DMS153 treated with DMSO at 0.1 percent for 48 hours (cell line): Measurements from ENCODE around the gene KRTAP11-1.

Experiments used
- DNase-seq: peaks from one replicate; lab custom pipeline; 2025; ENCODE audit not compliant: unreplicated experiment; lab: John Stamatoyannopoulos, UW

The KRTAP11-1 gene

GRCh38 chr21:30881480-30881879 is at the start of gene KRTAP11-1:
Gene KRTAP11-1 (minus strand): TSS chr21:30881580. CDS start chr21:30881524, 56 bp downstream.
- no peak for DNase-seq

- no peak for DNase-seq
Measured at GRCh38 chr21:30924146-30924700, 42.8 kb upstream of the KRTAP11-1 start.

GRCh38 chr21:30921129-30921528 is 39.7 kb upstream of the KRTAP11-1 start:
- DNase-seq, result no peak

- DNase-seq, result no peak
Measured at GRCh38 chr21:30917557-30917956, 36.2 kb upstream of the KRTAP11-1 start.

- no peak for DNase-seq
Measured at GRCh38 chr21:30900881-30901280, 19.5 kb upstream of the KRTAP11-1 start.

- DNase-seq, result no peak
Measured at GRCh38 chr21:30882866-30883597, 1.7 kb upstream of the KRTAP11-1 start.

GRCh38 chr21:30880914-30881313 is 466 bp downstream of the KRTAP11-1 start:
- DNase-seq, result no peak

GRCh38 chr21:30874526-30874925 is 6.9 kb downstream of the KRTAP11-1 start:
- DNase-seq, result no peak

GRCh38 chr21:30847627-30848500 is 33.5 kb downstream of the KRTAP11-1 start:
- no peak for DNase-seq

GRCh38 chr21:30842990-30843389 is 38.4 kb downstream of the KRTAP11-1 start:
- no peak for DNase-seq

- no peak for DNase-seq
Measured at GRCh38 chr21:30839304-30839703, 42.1 kb downstream of the KRTAP11-1 start.

- no peak for DNase-seq
Measured at GRCh38 chr21:30838536-30838935, 42.8 kb downstream of the KRTAP11-1 start.

- DNase-seq, result no peak
Measured at GRCh38 chr21:30831194-30831765, 50.1 kb downstream of the KRTAP11-1 start.
